ENCODE measurements around the gene KLF12.

The KLF12 gene

DNA sequence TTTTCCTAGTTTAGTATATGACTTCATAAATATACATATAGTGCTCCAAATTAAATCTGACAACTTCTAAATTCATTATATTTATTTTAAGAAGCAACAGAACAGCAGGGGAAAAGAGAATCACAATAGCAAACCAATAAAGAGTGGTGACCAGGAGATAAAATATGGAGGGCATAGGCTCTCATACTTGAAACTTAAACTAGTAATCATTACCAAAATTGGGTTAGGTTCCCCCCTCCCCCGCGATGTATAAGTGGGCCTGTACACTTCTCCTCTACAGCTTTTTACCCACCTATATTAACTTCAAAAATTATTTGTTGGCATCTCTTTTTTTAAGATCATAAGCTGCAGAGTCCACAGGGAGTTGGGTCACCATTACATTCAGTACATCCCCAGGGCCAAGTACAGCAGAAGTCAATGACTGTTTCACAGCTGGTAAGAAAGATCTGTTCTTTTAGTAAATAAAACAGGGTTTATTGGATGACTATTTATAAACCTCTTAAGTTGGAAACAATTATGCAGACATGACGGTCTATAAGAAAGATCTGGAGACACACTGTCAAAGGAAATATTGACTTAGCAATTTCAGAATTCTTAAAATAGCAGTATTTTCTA lies 29.4 kb downstream of the KLF12 start:
- no peak for DNase-seq

DNA sequence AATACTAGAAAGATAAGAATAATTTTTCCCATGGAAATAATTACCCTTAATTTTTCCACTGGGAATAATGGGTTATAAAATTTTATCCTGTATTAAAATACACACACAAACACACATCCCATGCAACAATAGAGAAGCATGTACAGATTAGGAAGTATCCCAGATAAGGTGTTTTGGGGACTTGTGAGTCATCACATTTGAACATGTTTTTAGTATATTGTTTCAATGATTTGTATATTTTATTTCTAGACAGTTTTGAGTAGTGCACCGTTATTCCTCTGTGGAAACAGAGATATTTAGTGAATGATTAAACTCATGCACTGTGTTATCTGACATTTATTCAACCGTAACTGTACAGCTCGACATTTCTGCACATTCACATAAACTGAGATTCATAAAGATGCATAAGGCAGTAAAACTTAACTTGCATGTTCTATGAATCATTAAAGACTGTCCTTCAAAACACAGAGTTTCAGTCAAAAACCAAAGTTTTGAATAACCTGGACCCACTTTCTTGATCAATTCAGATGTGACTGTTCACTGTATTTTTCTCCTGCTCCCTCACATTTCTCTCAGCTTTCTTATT lies 30.1 kb downstream of the KLF12 start:
- DNase-seq = no peak

DNA sequence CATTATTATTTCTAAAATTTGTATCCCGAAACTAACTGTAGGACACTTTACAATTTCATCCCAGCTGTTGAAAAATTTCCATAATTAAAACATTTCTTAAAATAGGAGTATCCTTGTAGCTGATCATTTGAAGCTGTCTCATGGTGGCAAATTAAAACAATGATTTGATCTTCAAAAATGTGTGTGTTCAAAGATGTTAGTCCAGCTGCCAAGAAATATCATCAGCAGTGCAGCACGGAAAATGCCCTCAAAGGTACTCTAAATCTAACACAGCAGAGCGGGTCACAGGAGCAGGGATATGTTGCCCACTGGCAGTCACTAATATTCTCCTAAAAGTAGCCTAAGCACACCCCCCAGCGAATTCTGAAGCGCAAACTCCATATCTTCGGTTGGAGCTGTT lies 31.0 kb downstream of the KLF12 start:
- DNase-seq = no peak

DNA sequence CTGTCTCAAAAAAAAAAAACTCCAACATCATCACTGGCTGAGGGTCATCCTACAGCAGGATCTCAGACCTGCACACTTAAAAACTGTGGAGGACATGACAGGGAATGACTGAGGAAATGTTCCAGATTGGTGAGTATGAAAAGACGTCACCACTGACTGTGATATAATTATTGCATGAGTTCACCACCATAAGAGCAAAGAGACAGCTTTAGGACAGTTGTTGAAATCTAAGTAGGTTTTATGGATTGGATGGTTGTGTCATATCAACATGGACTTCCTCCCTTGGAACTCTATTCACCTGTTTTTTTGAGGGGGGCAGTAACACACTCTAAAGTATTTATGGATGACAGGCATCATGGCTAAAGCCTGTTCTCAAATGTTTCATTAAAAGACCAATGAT lies 31.5 kb downstream of the KLF12 start:
- no peak for DNase-seq

DNA sequence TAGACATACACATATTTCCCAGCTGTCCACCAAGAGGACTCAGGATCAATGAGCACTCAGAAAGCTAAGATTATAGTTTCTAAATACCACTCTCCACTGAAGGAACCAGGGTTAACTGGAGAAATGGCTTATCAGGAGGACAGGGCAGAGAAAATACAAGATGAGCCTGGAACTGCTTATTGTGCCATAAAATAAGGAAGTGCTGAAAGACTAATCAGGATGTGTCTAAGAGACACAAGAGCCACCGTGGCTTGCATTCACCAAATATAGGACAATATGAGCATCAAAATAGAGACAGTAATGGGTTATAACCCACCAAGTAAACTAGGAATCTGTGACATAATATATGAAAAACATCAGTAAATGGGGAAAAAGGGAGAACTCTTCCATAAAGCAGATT lies 32.8 kb downstream of the KLF12 start:
- DNase-seq = no peak

DNA sequence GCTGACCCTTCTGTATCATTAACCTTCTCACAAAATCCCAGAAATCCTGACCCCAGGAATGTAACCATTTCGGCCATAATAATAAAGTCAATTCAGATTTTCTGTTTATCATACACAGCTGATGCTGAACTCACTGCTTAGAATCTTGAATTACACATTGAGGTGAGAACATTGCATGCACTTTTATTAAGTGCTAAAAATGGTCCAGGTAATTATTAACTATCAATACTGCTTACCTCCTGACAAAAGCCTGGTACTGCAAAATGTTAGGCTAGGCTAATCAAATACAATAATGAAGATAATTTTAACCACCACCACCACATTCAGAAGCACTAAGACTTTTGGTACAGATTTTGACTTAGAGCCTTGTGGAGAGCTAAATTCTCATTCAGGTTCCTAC lies 36.1 kb downstream of the KLF12 start:
- DNase-seq = no peak

DNA sequence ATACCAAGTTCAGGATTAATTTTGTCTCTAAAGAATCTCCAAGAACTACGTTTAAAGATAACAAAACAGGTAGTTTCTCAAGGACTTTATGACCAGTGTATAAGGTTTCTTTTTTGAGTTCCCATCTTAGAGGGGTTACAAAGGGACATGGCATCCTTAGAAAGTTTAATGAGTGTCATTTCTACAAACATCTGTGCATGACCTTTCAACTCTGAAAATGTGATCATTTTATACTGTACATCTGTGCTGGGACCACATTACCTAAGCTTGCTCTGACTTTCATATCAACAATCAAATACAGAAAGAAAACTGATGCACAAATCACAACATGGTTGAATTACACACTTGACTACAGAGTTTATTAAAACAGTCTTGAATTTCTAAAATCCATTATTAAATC lies 37.1 kb downstream of the KLF12 start:
- DNase-seq = no peak

DNA sequence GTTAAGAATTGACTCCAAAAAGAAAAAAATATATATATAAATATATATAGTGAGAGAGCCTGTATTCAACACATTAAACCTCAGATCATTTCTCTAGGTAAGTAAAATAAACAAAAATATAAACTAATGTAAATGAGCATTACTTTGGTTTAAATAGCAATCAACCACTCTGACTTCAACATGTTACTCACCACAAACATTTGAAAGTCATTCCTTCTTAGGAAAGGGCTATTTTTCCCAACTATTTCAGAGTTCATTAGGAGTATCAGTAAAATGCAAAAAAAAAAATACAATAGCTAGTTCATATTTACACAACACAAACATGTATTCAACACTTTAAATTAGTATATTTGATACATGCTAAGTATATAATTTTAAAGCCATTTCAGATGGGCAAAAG lies 40.5 kb downstream of the KLF12 start:
- no peak for DNase-seq

DNA sequence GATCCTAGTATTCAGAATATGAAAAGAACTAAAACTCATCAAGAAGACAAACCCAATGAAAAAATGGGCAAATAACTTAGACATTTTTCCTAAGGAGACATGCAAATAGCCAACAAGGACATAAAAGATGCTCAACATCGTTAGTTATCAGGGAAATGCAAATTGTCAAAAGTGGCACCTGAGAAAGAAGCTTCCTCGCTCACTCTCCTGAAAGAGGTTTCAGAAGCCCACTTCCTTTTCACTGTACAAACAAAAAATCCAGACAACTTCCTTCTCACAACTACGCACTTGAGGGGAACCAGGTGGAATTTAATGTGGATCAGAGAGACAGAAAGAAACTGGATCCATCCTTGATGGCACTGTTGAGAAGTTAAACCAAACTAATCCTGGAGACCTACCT lies 41.5 kb downstream of the KLF12 start:
- DNase-seq = no peak

DNA sequence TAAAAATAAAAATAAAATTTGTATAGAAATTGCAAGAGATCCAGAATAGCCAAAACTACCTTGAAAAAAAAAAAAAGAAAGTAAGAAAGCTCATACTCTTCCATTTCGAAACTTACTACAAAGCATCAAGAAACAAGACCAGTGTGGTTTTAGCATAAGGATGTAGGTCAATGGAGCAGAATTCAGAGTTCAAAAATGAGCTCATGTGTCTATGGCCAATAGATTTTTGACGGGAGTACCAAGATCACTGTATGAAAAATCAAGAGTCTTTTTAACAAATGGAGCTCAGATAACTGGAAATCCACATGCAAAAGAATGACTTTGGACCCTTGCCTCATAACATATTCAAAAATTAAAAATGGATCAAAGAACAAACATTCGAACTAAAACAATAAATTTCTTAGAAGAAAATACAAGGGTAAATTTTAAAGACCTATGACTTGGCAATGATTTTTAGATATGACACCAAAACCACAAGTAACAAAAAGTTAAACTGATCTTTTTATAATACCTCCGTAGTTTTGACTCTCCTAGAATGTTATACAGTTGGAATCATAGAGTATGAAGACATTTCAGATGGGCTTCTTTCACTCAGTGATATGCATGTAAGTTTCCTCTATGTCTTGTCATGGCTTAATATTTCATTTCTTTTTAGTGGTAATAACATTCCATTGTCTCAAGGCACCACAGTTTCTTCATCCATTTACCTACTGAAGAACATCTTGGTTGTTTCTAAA lies 43.2 kb downstream of the KLF12 start:
- DNase-seq = no peak

DNA sequence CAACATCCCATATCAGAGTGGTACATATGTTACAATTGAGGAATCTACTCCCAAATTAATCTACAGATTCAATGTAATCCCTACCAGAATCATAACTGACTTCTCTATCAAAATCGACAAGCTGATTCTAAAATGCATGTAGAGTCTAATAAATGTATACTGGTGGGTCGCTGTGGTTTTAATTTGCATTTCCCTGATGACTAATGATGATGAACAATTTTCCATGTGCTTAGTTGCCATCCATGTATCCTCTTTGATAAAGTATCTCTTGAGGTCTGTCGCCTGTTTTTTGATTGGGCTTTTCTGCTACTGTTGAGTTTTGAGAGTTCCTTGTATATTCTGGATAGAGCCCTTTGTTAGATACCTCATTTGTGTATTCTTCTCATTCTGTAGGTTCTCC lies 43.8 kb downstream of the KLF12 start:
- no peak for DNase-seq

DNA sequence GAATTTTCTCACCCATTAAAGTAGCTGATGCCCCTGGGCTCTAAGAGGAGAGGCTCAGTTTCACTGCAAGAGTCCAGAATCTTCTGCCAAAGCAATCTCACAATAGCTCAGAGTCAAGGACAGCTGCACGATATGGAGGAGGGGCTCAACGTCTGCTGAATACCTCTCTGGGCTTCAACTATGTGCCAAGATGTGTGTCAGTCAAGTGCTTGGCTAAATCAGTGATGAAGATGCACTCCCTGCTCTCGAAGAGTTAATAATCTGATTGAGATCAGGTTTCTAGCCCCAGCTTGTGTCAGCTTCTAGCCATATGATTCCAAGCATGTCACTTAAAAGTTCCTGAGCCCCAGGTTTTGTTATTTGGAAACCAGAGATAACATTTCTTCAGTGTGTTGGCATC lies 46.8 kb downstream of the KLF12 start:
- DNase-seq = no peak

Data from hypothalamus (tissue), 51 donors.